Peyer's patch (tissue), 4 donors: Measurements from ENCODE around the gene IFNA8.

Experiments used
- POLR2A ChIP-seq, 2 donors: fragments of 450-650 bp; IDR thresholded peaks; one replicate each; pipeline ENCODE4 v1.5.1; 2017; ENCODE audit warnings: antibody characterized with exemption in 2 of 2, mild to moderate bottlenecking in 2 of 2, moderate library complexity in 2 of 2
- TF ChIP-seq, protein P1 (sequence below), 6 experiments: fragments of 450-650 bp in 4 of 6; fragments of 200-600 bp in 2 of 6; sonication (generic) in 1 of 6; IDR thresholded peaks; one replicate each; pipeline ENCODE4 v1.5.1; 2017 to 2019; ENCODE audit warnings: antibody characterized with exemption in 6 of 6, mild to moderate bottlenecking in 3 of 6, moderate library complexity in 1 of 6

DNA sequence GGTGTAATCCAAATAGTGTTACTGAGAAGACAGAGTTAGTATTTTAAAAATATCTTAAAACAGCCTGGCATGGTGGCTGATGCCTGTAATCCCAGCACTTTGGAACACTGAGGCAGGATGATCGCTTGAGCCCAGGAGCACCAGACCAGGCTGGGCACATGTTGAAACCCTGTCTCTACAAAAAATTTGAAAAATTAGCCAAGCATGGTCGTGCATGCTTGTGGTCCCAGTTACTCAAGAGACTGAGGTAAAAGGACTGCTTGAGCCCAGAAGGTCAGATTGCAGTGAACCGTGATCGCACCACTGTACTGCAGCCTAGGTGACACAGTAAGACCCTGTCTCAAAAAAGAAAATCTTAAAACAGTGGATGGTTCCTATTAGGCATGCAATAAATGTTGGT, 43.8 kb downstream of the IFNA8 start:
- TF ChIP-seq, protein P1, sequence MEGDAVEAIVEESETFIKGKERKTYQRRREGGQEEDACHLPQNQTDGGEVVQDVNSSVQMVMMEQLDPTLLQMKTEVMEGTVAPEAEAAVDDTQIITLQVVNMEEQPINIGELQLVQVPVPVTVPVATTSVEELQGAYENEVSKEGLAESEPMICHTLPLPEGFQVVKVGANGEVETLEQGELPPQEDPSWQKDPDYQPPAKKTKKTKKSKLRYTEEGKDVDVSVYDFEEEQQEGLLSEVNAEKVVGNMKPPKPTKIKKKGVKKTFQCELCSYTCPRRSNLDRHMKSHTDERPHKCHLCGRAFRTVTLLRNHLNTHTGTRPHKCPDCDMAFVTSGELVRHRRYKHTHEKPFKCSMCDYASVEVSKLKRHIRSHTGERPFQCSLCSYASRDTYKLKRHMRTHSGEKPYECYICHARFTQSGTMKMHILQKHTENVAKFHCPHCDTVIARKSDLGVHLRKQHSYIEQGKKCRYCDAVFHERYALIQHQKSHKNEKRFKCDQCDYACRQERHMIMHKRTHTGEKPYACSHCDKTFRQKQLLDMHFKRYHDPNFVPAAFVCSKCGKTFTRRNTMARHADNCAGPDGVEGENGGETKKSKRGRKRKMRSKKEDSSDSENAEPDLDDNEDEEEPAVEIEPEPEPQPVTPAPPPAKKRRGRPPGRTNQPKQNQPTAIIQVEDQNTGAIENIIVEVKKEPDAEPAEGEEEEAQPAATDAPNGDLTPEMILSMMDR (IDR thresholded peaks at IDR 0.05): no peak
- TF ChIP-seq POLR2A (IDR thresholded peaks at IDR 0.05): no peak
